NCI-H82 treated with DMSO at 0.1 percent for 48 hours (cell line): Measurements from ENCODE around the gene AKR1D1.
"Not testable (repeated sequence)": the region's sequence is repeated elsewhere in the genome, so short reads cannot be mapped to it uniquely, and the experiment has no call there.

ENCODE experiments used
- DNase-seq: peaks from one replicate; lab custom pipeline; 2025; ENCODE audit not compliant: unreplicated experiment; lab: John Stamatoyannopoulos, UW

The AKR1D1 gene

GRCh38 chr7:138076196-138076595 lies at the start of gene AKR1D1:
Gene AKR1D1 (plus strand): TSS chr7:138076459. CDS start chr7:138076519, 60 bp downstream.
- no peak for DNase-seq

- DNase-seq = no peak
Observed at GRCh38 chr7:138027100-138027499, 49.2 kb upstream of the AKR1D1 start.

GRCh38 chr7:138029126-138029525 lies 47.1 kb upstream of the AKR1D1 start:
- no peak for DNase-seq

GRCh38 chr7:138029941-138030340 lies 46.3 kb upstream of the AKR1D1 start:
- no peak for DNase-seq

- DNase-seq = no peak
Observed at GRCh38 chr7:138030679-138031351, 45.4 kb upstream of the AKR1D1 start.

GRCh38 chr7:138032186-138032585 lies 44.1 kb upstream of the AKR1D1 start:
- no peak for DNase-seq

- DNase-seq = no peak
Observed at GRCh38 chr7:138032770-138033169, 43.5 kb upstream of the AKR1D1 start.

- no peak for DNase-seq
Observed at GRCh38 chr7:138033241-138033640, 43.0 kb upstream of the AKR1D1 start.

GRCh38 chr7:138036135-138036534 lies 40.1 kb upstream of the AKR1D1 start:
- DNase-seq = no peak

- DNase-seq = not testable (repeated sequence)
Observed at GRCh38 chr7:138040063-138040462, 36.2 kb upstream of the AKR1D1 start.

- no peak for DNase-seq
Observed at GRCh38 chr7:138044897-138045296, 31.4 kb upstream of the AKR1D1 start.

GRCh38 chr7:138047907-138048306 lies 28.4 kb upstream of the AKR1D1 start:
- no peak for DNase-seq

GRCh38 chr7:138049505-138050116 lies 26.6 kb upstream of the AKR1D1 start:
- DNase-seq = no peak

GRCh38 chr7:138051712-138052247 lies 24.5 kb upstream of the AKR1D1 start:
- not testable (repeated sequence) for DNase-seq

- DNase-seq = no peak
Observed at GRCh38 chr7:138052696-138053095, 23.6 kb upstream of the AKR1D1 start.

GRCh38 chr7:138055698-138056097 lies 20.6 kb upstream of the AKR1D1 start:
- not testable (repeated sequence) for DNase-seq

- DNase-seq = no peak
Observed at GRCh38 chr7:138063400-138063799, 12.9 kb upstream of the AKR1D1 start.

- DNase-seq = no peak
Observed at GRCh38 chr7:138064856-138065357, 11.4 kb upstream of the AKR1D1 start.

- DNase-seq = no peak
Observed at GRCh38 chr7:138065827-138066226, 10.4 kb upstream of the AKR1D1 start.

GRCh38 chr7:138066954-138067394 lies 9.3 kb upstream of the AKR1D1 start:
- DNase-seq = no peak

- no peak for DNase-seq
Observed at GRCh38 chr7:138067774-138068173, 8.5 kb upstream of the AKR1D1 start.

- DNase-seq = no peak
Observed at GRCh38 chr7:138070908-138071307, 5.4 kb upstream of the AKR1D1 start.
